Activated CD4-positive, alpha-beta T cell treated with anti-CD3 and anti-CD28 coated beads, Interleukin-2, amount 10 ng/mL, durations not matched to agents 7 days and 5 days (primary cell): ENCODE results near the gene CALN1. TPM values are rescaled to one million over a fixed set of nuclear protein-coding genes. Genes with fewer than 3 reads are reported as not detected.

Experiments
- CTCF ChIA-PET: fragments of 350-600 bp; sonication (Branson Sonifier 250); formaldehyde crosslinking; loops from one replicate; lab custom pipeline; 2021; ENCODE audit warnings: antibody characterized with exemption; lab: Charles Lee
- POLR2A ChIA-PET: fragments of 350-600 bp; sonication (Branson Sonifier 250); formaldehyde crosslinking; loops from one replicate; lab custom pipeline; 2021; ENCODE audit warnings: antibody characterized with exemption; lab: Charles Lee
- DNase-seq: peaks from one replicate; pipeline ENCODE4 v3.0.0-alpha.2; 2020
- H3K27ac Mint-ChIP-seq: one replicate; pipeline ENCODE4 v1.8.0; 2021; ENCODE audit warnings: mild to moderate bottlenecking, moderate library complexity, mixed read lengths
- H3K27me3 Mint-ChIP-seq: one replicate; pipeline ENCODE4 v1.8.0; 2021; ENCODE audit warnings: mixed read lengths
- H3K36me3 Mint-ChIP-seq: one replicate; pipeline ENCODE4 v1.8.0; 2021; ENCODE audit warnings: low read depth, mixed read lengths
- H3K4me1 Mint-ChIP-seq: one replicate; pipeline ENCODE4 v1.8.0; 2021; ENCODE audit warnings: mixed read lengths
- H3K4me3 Mint-ChIP-seq: one replicate; pipeline ENCODE4 v1.8.0; 2021; ENCODE audit warnings: mild to moderate bottlenecking, moderate library complexity, mixed read lengths
- H3K9me3 Mint-ChIP-seq: one replicate; pipeline ENCODE4 v1.8.0; 2021; ENCODE audit warnings: mixed read lengths
- total RNA-seq, 2 experiments: library from RNA; stranded (reverse); gene quantifications; one replicate each; pipeline ENCODE4 v1.2.3, GENCODE V29; 2021

The CALN1 gene
- total RNA-seq, 2 experiments from 2014 or later: not detected

- ChIA-PET POLR2A (no interaction called here), CTCF (no interaction called here)
- Mint-ChIP-seq H3K9me3 (peaks cover 13% of the 10 kb centered on the region), H3K4me1 (no peaks in the 10 kb centered on the region), H3K27ac (no peak overlapping the region), H3K4me3 (no peak overlapping the region), H3K27me3 (no peaks in the 10 kb centered on the region), H3K36me3 (no peaks in the 10 kb centered on the region)
- no peak for DNase-seq
Observed at GRCh38 chr7:72021716-72022115, 390.4 kb downstream of the CALN1 start.

GRCh38 chr7:72020311-72020710 is 391.8 kb downstream of the CALN1 start:
- no peaks in the 10 kb centered on the region for H3K4me1 Mint-ChIP-seq
- POLR2A ChIA-PET: no interaction called here
- no peaks in the 10 kb centered on the region for H3K27me3 Mint-ChIP-seq
- no peaks in the 10 kb centered on the region for H3K36me3 Mint-ChIP-seq
- H3K9me3 Mint-ChIP-seq: peaks cover 9% of the 10 kb centered on the region
- no peak for DNase-seq
- H3K4me3 Mint-ChIP-seq: no peak overlapping the region
- CTCF ChIA-PET: no interaction called here
- no peak overlapping the region for H3K27ac Mint-ChIP-seq

GRCh38 chr7:72019436-72019835 is 392.7 kb downstream of the CALN1 start:
- peaks cover 9% of the 10 kb centered on the region for H3K9me3 Mint-ChIP-seq
- no peak for DNase-seq
- ChIA-PET CTCF (interaction anchor here (0.9 kb wide), 1 partner anchor 9 kb away, joined by 6 read pairs; no protein-coding TSS in a partner anchor), POLR2A (no interaction called here)
- no peaks in the 10 kb centered on the region for H3K4me1 Mint-ChIP-seq
- H3K27me3 Mint-ChIP-seq: no peaks in the 10 kb centered on the region
- H3K4me3 Mint-ChIP-seq: no peak overlapping the region
- no peak overlapping the region for H3K27ac Mint-ChIP-seq
- H3K36me3 Mint-ChIP-seq: no peaks in the 10 kb centered on the region

- no peaks in the 10 kb centered on the region for H3K4me1 Mint-ChIP-seq
- H3K9me3 Mint-ChIP-seq: peaks cover 5% of the 10 kb centered on the region
- H3K36me3 Mint-ChIP-seq: no peaks in the 10 kb centered on the region
- H3K27ac Mint-ChIP-seq: no peak overlapping the region
- no peak for DNase-seq
- CTCF ChIA-PET: no interaction called here
- H3K27me3 Mint-ChIP-seq: no peaks in the 10 kb centered on the region
- POLR2A ChIA-PET: no interaction called here
- no peak overlapping the region for H3K4me3 Mint-ChIP-seq
Observed at GRCh38 chr7:72017756-72018155, 394.4 kb downstream of the CALN1 start.

GRCh38 chr7:72016574-72016973 is 395.6 kb downstream of the CALN1 start:
- H3K9me3 Mint-ChIP-seq: peaks cover 5% of the 10 kb centered on the region
- CTCF ChIA-PET: no interaction called here
- no peaks in the 10 kb centered on the region for H3K36me3 Mint-ChIP-seq
- no peaks in the 10 kb centered on the region for H3K4me1 Mint-ChIP-seq
- H3K4me3 Mint-ChIP-seq: no peak overlapping the region
- DNase-seq: no peak
- POLR2A ChIA-PET: no interaction called here
- H3K27me3 Mint-ChIP-seq: no peaks in the 10 kb centered on the region
- H3K27ac Mint-ChIP-seq: no peak overlapping the region

GRCh38 chr7:72015136-72015535 is 397.0 kb downstream of the CALN1 start:
- DNase-seq: no peak
- peaks cover 3% of the 10 kb centered on the region for H3K9me3 Mint-ChIP-seq
- CTCF ChIA-PET: no interaction called here
- H3K27me3 Mint-ChIP-seq: no peaks in the 10 kb centered on the region
- no peaks in the 10 kb centered on the region for H3K36me3 Mint-ChIP-seq
- no peak overlapping the region for H3K27ac Mint-ChIP-seq
- POLR2A ChIA-PET: no interaction called here
- no peaks in the 10 kb centered on the region for H3K4me1 Mint-ChIP-seq
- H3K4me3 Mint-ChIP-seq: no peak overlapping the region

GRCh38 chr7:72007018-72007417 is 405.1 kb downstream of the CALN1 start:
- no peak for DNase-seq
- Mint-ChIP-seq H3K4me3 (no peak overlapping the region), H3K36me3 (no peaks in the 10 kb centered on the region), H3K4me1 (no peaks in the 10 kb centered on the region), H3K27me3 (no peaks in the 10 kb centered on the region), H3K9me3 (peaks cover 6% of the 10 kb centered on the region), H3K27ac (no peak overlapping the region)
- ChIA-PET POLR2A (no interaction called here), CTCF (no interaction called here)

GRCh38 chr7:72003236-72003635 is 408.9 kb downstream of the CALN1 start:
- Mint-ChIP-seq H3K36me3 (no peaks in the 10 kb centered on the region), H3K4me3 (no peak overlapping the region), H3K4me1 (no peaks in the 10 kb centered on the region), H3K27ac (no peak overlapping the region), H3K27me3 (no peaks in the 10 kb centered on the region), H3K9me3 (peaks cover 4% of the 10 kb centered on the region)
- DNase-seq: no peak
- CTCF ChIA-PET: no interaction called here
- POLR2A ChIA-PET: no interaction called here

- peaks cover 4% of the 10 kb centered on the region for H3K9me3 Mint-ChIP-seq
- H3K36me3 Mint-ChIP-seq: no peaks in the 10 kb centered on the region
- no peak for DNase-seq
- no peaks in the 10 kb centered on the region for H3K27me3 Mint-ChIP-seq
- H3K27ac Mint-ChIP-seq: no peak overlapping the region
- ChIA-PET CTCF (interaction anchor here (1.6 kb wide), 1 partner anchor 9 kb away, joined by 3 read pairs; no protein-coding TSS in a partner anchor), POLR2A (no interaction called here)
- no peaks in the 10 kb centered on the region for H3K4me1 Mint-ChIP-seq
- no peak overlapping the region for H3K4me3 Mint-ChIP-seq
Observed at GRCh38 chr7:71996141-71996540, 416.0 kb downstream of the CALN1 start.

- H3K27me3 Mint-ChIP-seq: no peaks in the 10 kb centered on the region
- no peak for DNase-seq
- POLR2A ChIA-PET: no interaction called here
- H3K4me3 Mint-ChIP-seq: no peak overlapping the region
- H3K36me3 Mint-ChIP-seq: no peaks in the 10 kb centered on the region
- no peak overlapping the region for H3K27ac Mint-ChIP-seq
- peaks cover 4% of the 10 kb centered on the region for H3K9me3 Mint-ChIP-seq
- CTCF ChIA-PET: interaction anchor here (1.6 kb wide), 1 partner anchor 10 kb away, joined by 3 read pairs; no protein-coding TSS in a partner anchor
- no peaks in the 10 kb centered on the region for H3K4me1 Mint-ChIP-seq
Observed at GRCh38 chr7:71995111-71995510, 417.0 kb downstream of the CALN1 start.

GRCh38 chr7:71991586-71991985 is 420.6 kb downstream of the CALN1 start:
- no peaks in the 10 kb centered on the region for H3K4me1 Mint-ChIP-seq
- no peaks in the 10 kb centered on the region for H3K27me3 Mint-ChIP-seq

GRCh38 chr7:71990138-71990462 is 422.0 kb downstream of the CALN1 start:
- ChIA-PET POLR2A (no interaction called here), CTCF (no interaction called here)
- H3K27me3 Mint-ChIP-seq: no peaks in the 10 kb centered on the region
- no peaks in the 10 kb centered on the region for H3K36me3 Mint-ChIP-seq
- no peaks in the 10 kb centered on the region for H3K4me1 Mint-ChIP-seq
- DNase-seq: no peak
- no peak overlapping the region for H3K4me3 Mint-ChIP-seq
- H3K9me3 Mint-ChIP-seq: peaks cover 6% of the 10 kb centered on the region
- H3K27ac Mint-ChIP-seq: no peak overlapping the region

More at GRCh38 chr7:71991586-71991985, 420.6 kb downstream of the CALN1 start:
- H3K27ac Mint-ChIP-seq: no peak overlapping the region
- H3K4me3 Mint-ChIP-seq: no peak overlapping the region
- ChIA-PET POLR2A (no interaction called here), CTCF (interaction anchor here (0.6 kb wide), 1 partner anchor 248 kb away, joined by 3 read pairs; no protein-coding TSS in a partner anchor)
- H3K9me3 Mint-ChIP-seq: peaks cover 6% of the 10 kb centered on the region
- H3K36me3 Mint-ChIP-seq: no peaks in the 10 kb centered on the region
- no peak for DNase-seq

- ChIA-PET CTCF (no interaction called here), POLR2A (no interaction called here)
- H3K27ac Mint-ChIP-seq: no peak overlapping the region
- H3K4me1 Mint-ChIP-seq: no peaks in the 10 kb centered on the region
- no peaks in the 10 kb centered on the region for H3K36me3 Mint-ChIP-seq
- no peak for DNase-seq
- no peak overlapping the region for H3K4me3 Mint-ChIP-seq
- peaks cover 4% of the 10 kb centered on the region for H3K9me3 Mint-ChIP-seq
- H3K27me3 Mint-ChIP-seq: no peaks in the 10 kb centered on the region
Observed at GRCh38 chr7:71988201-71988600, 423.9 kb downstream of the CALN1 start.

GRCh38 chr7:71987200-71987767 is 424.9 kb downstream of the CALN1 start:
- Mint-ChIP-seq H3K36me3 (no peaks in the 10 kb centered on the region), H3K4me1 (no peaks in the 10 kb centered on the region), H3K27me3 (no peaks in the 10 kb centered on the region), H3K27ac (no peak overlapping the region), H3K4me3 (no peak overlapping the region), H3K9me3 (peaks cover 4% of the 10 kb centered on the region)
- DNase-seq: no peak
- POLR2A ChIA-PET: no interaction called here
- CTCF ChIA-PET: no interaction called here
